KOPT-K1 (cell line): ENCODE measurements around the gene ACAA1.

Experiments
- H3K27ac ChIP-seq: fragments of 200-600 bp; sonication (generic); 2 replicates; pipeline ENCODE4 v1.5.1; 2016; ENCODE audit warnings: antibody characterized with exemption, mild to moderate bottlenecking, low read depth, low read length; ENCODE audit not compliant: poor library complexity, severe bottlenecking
- H3K36me3 ChIP-seq: fragments of 200-600 bp; sonication (generic); 2 replicates; pipeline ENCODE4 v1.5.1; 2017; ENCODE audit warnings: antibody characterized with exemption, mild to moderate bottlenecking, low read length, moderate library complexity; ENCODE audit not compliant: insufficient read depth
- H3K9me3 ChIP-seq: fragments of 200-600 bp; sonication (generic); 2 replicates; pipeline ENCODE4 v1.5.1; 2017; ENCODE audit warnings: antibody characterized with exemption, low read length, mild to moderate bottlenecking; ENCODE audit not compliant: insufficient read depth, poor library complexity, severe bottlenecking

The ACAA1 gene

GRCh38 chr3:38111201-38111600 lies 25.7 kb downstream of the ACAA1 start:
- no peaks in the 10 kb centered on the region for H3K36me3 ChIP-seq
- H3K9me3 ChIP-seq: no peaks in the 10 kb centered on the region

GRCh38 chr3:38110314-38111050 lies 26.4 kb downstream of the ACAA1 start:
- H3K27ac ChIP-seq: no peak overlapping the region
- H3K9me3 ChIP-seq: peaks cover 3% of the 10 kb centered on the region
- no peaks in the 10 kb centered on the region for H3K36me3 ChIP-seq

More at GRCh38 chr3:38111201-38111600, 25.7 kb downstream of the ACAA1 start:
- H3K27ac ChIP-seq: no peak overlapping the region

GRCh38 chr3:38109580-38110313 lies 27.2 kb downstream of the ACAA1 start:
- Histone ChIP-seq H3K27ac (no peak overlapping the region), H3K36me3 (no peaks in the 10 kb centered on the region), H3K9me3 (peaks cover 9% of the 10 kb centered on the region)

DNA sequence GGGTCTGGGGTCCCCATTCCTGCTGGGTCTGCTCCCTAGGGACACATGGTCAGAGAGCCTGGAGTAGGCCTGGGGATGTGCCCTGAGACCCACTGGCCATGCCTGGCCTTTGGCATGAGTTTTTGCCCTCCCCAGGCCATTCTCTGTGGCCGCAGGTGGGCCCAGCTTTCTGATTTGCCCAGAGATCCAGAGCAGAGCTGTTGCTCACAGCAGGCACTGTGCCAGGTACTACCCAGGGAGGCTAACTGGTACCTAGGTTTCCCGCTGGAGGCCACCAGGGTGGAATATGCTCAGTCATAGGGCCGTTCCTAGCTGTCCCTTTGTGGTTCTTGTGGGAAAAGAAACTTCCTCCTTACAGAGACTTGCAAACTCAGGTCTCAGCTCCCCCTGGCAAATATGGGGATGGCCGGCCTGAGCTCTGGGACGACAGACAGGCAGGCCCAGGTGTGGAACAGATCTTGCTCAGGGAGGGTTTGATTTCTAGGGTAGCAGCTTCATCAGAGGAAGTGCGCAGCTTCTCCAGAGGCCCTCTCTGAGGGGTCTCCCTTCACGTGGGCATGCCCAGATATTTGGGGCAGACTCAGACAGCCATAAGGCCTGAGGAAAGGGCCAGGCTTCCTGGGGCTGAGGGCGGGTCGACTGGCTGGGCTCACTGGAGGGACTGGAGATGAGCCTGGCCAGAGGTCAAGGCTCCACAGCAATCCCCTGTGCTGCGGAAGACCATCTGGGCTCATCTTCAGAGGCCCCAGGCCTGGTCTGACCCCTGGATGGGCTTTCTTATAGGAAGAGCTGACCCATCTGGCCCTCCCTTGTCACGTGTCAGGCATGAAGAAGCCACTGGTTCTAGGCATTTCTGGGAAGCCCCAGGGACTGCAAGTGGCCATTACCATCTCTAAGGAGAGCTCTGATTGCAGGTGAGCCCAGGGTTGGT lies 28.0 kb downstream of the ACAA1 start:
- Histone ChIP-seq H3K27ac (no peak overlapping the region), H3K36me3 (no peaks in the 10 kb centered on the region), H3K9me3 (peaks cover 17% of the 10 kb centered on the region)

- Histone ChIP-seq H3K27ac (no peak overlapping the region), H3K9me3 (peaks cover 21% of the 10 kb centered on the region), H3K36me3 (no peaks in the 10 kb centered on the region)
These were observed 28.8 kb downstream of the ACAA1 start for GRCh38 chr3:38107911-38108648.

- Histone ChIP-seq H3K36me3 (no peaks in the 10 kb centered on the region), H3K9me3 (peaks cover 21% of the 10 kb centered on the region), H3K27ac (no peak overlapping the region)
These were observed 31.4 kb downstream of the ACAA1 start for GRCh38 chr3:38105525-38105924.

- Histone ChIP-seq H3K27ac (no peak overlapping the region), H3K9me3 (peaks cover 21% of the 10 kb centered on the region), H3K36me3 (no peaks in the 10 kb centered on the region)
These were observed 34.5 kb downstream of the ACAA1 start for GRCh38 chr3:38102444-38102814.

DNA sequence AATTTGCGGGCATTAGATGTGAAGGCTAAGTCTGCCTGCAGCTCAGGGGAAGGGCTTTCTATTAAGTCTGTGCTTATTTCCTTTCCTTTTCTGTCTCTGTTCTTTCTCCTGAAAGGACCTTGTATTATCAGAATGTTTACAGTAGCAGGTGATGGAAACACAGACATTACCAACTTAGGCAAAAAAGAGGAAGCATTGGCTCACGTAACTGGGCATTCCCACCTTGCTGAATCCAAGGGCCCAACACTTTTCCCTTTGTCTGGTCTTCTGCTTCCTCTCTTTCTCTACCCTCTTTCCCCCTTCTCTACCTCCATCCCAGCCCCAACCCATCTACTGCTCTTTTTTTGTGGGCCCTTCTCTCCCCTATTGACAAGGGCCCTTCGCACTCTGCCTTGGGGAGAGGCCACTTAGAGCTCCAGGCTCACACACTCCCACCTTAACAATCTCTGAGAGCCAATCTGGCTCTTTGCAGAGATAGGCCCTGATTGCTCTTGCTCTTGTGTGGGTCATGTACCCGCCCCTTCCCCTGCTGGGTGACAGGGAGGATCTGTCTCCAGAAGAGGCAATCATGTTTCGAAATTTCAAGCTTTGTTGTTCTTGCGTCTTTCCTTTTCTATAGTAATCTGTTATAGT lies 35.0 kb downstream of the ACAA1 start:
- no peak overlapping the region for H3K27ac ChIP-seq
- peaks cover 21% of the 10 kb centered on the region for H3K9me3 ChIP-seq
- H3K36me3 ChIP-seq: no peaks in the 10 kb centered on the region

GRCh38 chr3:38100498-38100897 lies 36.4 kb downstream of the ACAA1 start:
- Histone ChIP-seq H3K9me3 (peaks cover 17% of the 10 kb centered on the region), H3K36me3 (no peaks in the 10 kb centered on the region), H3K27ac (no peak overlapping the region)

DNA sequence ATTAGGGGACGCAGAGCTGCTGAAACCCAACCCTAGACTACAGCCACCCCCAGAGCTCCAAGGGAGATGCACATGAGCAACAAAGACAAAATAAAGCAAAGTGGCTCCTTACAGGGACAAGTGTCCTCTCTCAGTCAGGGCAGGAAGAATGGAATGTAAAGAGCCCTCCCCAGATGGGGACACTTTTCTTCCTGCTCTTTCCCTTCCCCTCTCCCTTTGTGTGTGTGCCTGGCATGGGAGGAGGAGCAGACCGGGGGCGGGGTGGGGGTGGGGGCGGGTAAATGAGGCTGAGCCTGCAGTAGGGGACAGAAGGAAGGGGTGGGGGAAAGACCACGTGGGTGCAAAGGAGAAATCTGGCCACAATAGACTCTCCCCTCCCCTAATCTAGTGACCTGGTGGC lies 37.4 kb downstream of the ACAA1 start:
- H3K9me3 ChIP-seq: peaks cover 9% of the 10 kb centered on the region

DNA sequence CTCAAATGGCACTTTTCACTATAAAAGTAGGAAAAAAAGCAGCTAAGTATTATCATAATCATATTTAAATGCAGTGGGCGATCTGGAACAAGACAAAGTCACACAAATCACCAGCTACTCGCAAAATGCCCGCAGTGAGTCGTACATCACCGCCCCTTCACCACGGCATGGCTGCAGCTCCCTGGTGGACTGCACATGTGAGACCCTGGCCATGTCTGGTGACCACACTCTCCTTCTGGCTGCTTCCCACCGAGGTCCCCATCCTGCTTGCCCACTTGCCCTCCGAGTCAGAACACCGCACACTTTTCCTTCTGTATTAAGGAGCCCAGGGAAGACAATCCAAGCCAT lies 38.6 kb downstream of the ACAA1 start:
- Histone ChIP-seq H3K27ac (no peak overlapping the region), H3K9me3 (no peaks in the 10 kb centered on the region), H3K36me3 (no peaks in the 10 kb centered on the region)

More for the DNA sequence above, 37.4 kb downstream of the ACAA1 start:
- Histone ChIP-seq H3K27ac (no peak overlapping the region), H3K36me3 (no peaks in the 10 kb centered on the region)

GRCh38 chr3:38097446-38098375 lies 39.2 kb downstream of the ACAA1 start:
- no peaks in the 10 kb centered on the region for H3K9me3 ChIP-seq
- no peak overlapping the region for H3K27ac ChIP-seq
- no peaks in the 10 kb centered on the region for H3K36me3 ChIP-seq

- Histone ChIP-seq H3K9me3 (no peaks in the 10 kb centered on the region), H3K36me3 (no peaks in the 10 kb centered on the region), H3K27ac (no peak overlapping the region)
These were observed 41.1 kb downstream of the ACAA1 start for GRCh38 chr3:38095669-38096483.
